HUES48 (cell line): ENCODE data around the gene GRIK4.
"Not testable (repeated sequence)": the region's sequence is repeated elsewhere in the genome, so short reads cannot be mapped to it uniquely, and the experiment has no call there.

Experiments
- H3K27ac ChIP-seq: one replicate; pipeline ENCODE4 v1.7.0; 2013; ENCODE audit warnings: low read depth, low read length, inconsistent platforms
- H3K27me3 ChIP-seq: 2 replicates; pipeline ENCODE4 v1.6.1; 2013; ENCODE audit warnings: mild to moderate bottlenecking, low read length; ENCODE audit not compliant: control insufficient read depth, insufficient read depth
- H3K36me3 ChIP-seq: 2 replicates; pipeline ENCODE4 v1.6.1; 2013; ENCODE audit warnings: low read length; ENCODE audit not compliant: control insufficient read depth, insufficient read depth
- H3K4me1 ChIP-seq: 2 replicates; pipeline ENCODE4 v1.6.1; 2013; ENCODE audit warnings: mild to moderate bottlenecking, low read length; ENCODE audit not compliant: control insufficient read depth, insufficient read depth
- H3K4me3 ChIP-seq: 2 replicates; pipeline ENCODE4 v1.5.1; 2013; ENCODE audit warnings: mild to moderate bottlenecking, low read depth, low read length
- H3K9ac ChIP-seq: 2 replicates; pipeline ENCODE4 v1.6.1; 2013; ENCODE audit warnings: mild to moderate bottlenecking, low read depth, low read length, moderate library complexity
- H3K9me3 ChIP-seq: 2 replicates; pipeline ENCODE4 v1.6.1; 2013; ENCODE audit warnings: low read length; ENCODE audit not compliant: control insufficient read depth, insufficient read depth

GRIK4 gene

GRCh38 chr11:121029813-121030445, 518.4 kb downstream of the GRIK4 start:
- H3K9ac ChIP-seq, result no peak overlapping the region
- peaks cover 9% of the 10 kb centered on the region for H3K4me1 ChIP-seq
- H3K36me3 ChIP-seq, result no peaks in the 10 kb centered on the region; the same call in 1 of the 2 replicates

GRCh38 chr11:121031167-121031566, 519.6 kb downstream of the GRIK4 start:
- no peak overlapping the region for H3K27ac ChIP-seq
- H3K9me3 ChIP-seq, result no peaks in the 10 kb centered on the region
- peaks cover 11% of the 10 kb centered on the region for H3K4me1 ChIP-seq
- H3K9ac ChIP-seq, result no peak overlapping the region
- no peak overlapping the region for H3K4me3 ChIP-seq
- no peaks in the 10 kb centered on the region; the same call in 1 of the 2 replicates for H3K36me3 ChIP-seq
- H3K27me3 ChIP-seq, result no peaks in the 10 kb centered on the region

More at GRCh38 chr11:121029813-121030445, 518.4 kb downstream of the GRIK4 start:
- H3K27me3 ChIP-seq, result no peaks in the 10 kb centered on the region
- no peak overlapping the region for H3K27ac ChIP-seq
- no peak overlapping the region for H3K4me3 ChIP-seq
- H3K9me3 ChIP-seq, result no peaks in the 10 kb centered on the region

DNA sequence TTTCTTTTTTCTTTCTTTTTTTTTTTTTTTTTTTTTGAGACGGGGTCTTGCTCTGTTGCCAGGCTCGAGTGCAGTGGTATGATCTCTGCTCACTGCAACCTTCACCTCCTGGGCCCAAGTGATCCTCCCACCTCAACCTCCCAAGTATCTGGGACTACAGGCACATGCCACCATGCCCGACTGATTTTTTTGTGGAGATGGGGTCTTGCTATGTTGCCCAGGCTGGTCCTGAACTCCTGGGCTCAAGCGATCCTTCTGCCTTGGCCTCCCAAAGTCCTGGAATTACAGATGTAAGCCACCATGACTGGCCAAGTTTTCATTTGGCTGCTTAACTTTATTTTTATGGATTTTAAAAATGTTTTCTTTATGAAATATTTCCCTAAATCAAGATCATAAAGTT, 520.1 kb downstream of the GRIK4 start:
- peaks cover 11% of the 10 kb centered on the region for H3K4me1 ChIP-seq
- not testable (repeated sequence) for H3K27me3 ChIP-seq, H3K36me3 ChIP-seq, H3K9ac ChIP-seq, H3K9me3 ChIP-seq, H3K27ac ChIP-seq, H3K4me3 ChIP-seq

GRCh38 chr11:121032546-121032945, 521.0 kb downstream of the GRIK4 start:
- Histone ChIP-seq H3K27ac (no peak overlapping the region), H3K4me3 (no peak overlapping the region), H3K9me3 (no peaks in the 10 kb centered on the region), H3K4me1 (peaks cover 11% of the 10 kb centered on the region), H3K36me3 (no peaks in the 10 kb centered on the region; the same call in 1 of the 2 replicates), H3K27me3 (no peaks in the 10 kb centered on the region), H3K9ac (no peak overlapping the region)

GRCh38 chr11:121033635-121034034, 522.1 kb downstream of the GRIK4 start:
- H3K27me3 ChIP-seq, result no peaks in the 10 kb centered on the region
- H3K36me3 ChIP-seq, result no peaks in the 10 kb centered on the region; the same call in 1 of the 2 replicates
- peaks cover 20% of the 10 kb centered on the region for H3K4me1 ChIP-seq
- H3K27ac ChIP-seq, result no peak overlapping the region
- no peaks in the 10 kb centered on the region for H3K9me3 ChIP-seq
- H3K9ac ChIP-seq, result no peak overlapping the region
- H3K4me3 ChIP-seq, result no peak overlapping the region

GRCh38 chr11:121035169-121035755, 523.7 kb downstream of the GRIK4 start:
- H3K9ac ChIP-seq, result no peak overlapping the region
- H3K27me3 ChIP-seq, result no peaks in the 10 kb centered on the region
- H3K4me3 ChIP-seq, result no peak overlapping the region
- H3K4me1 ChIP-seq, result peaks cover 36% of the 10 kb centered on the region
- no peaks in the 10 kb centered on the region for H3K9me3 ChIP-seq
- no peaks in the 10 kb centered on the region for H3K36me3 ChIP-seq
- no peak overlapping the region for H3K27ac ChIP-seq

DNA sequence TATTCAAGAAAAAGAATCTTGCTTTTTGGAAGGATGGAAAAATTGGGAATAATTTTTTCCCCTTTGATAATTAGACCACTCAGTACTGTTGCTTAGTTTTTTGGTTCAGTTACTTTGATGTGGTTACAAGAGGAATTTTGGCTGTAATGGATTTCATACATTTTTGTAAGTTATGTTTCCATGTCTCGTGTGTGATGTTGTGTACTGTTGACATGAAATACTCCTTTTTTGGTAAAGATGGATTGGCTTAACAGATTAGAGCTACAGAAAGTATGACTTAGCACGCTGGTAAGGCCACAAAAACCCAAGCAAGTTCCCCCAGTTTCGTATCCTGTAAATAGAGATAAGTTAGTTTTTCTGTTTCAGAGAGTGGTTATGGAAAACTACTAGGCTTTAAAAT, 524.2 kb downstream of the GRIK4 start:
- Histone ChIP-seq H3K27ac (no peak overlapping the region), H3K4me3 (no peak overlapping the region), H3K4me1 (peaks cover 40% of the 10 kb centered on the region), H3K27me3 (no peaks in the 10 kb centered on the region), H3K9ac (no peak overlapping the region), H3K9me3 (no peaks in the 10 kb centered on the region), H3K36me3 (no peaks in the 10 kb centered on the region)

GRCh38 chr11:121037016-121037415, 525.5 kb downstream of the GRIK4 start:
- no peak overlapping the region for H3K9ac ChIP-seq
- H3K4me1 ChIP-seq, result peaks cover 49% of the 10 kb centered on the region
- no peaks in the 10 kb centered on the region for H3K27me3 ChIP-seq
- no peaks in the 10 kb centered on the region for H3K9me3 ChIP-seq
- H3K27ac ChIP-seq, result no peak overlapping the region
- H3K4me3 ChIP-seq, result no peak overlapping the region
- no peaks in the 10 kb centered on the region for H3K36me3 ChIP-seq
